ENCODE measurements around the gene CDK14. TPM values are rescaled to one million over a fixed set of nuclear protein-coding genes. Genes with fewer than 3 reads are reported as not detected.

Gene CDK14
- total RNA-seq, 2 donors from 2014 or later, result 1.9 to 4.9 TPM

- intact Hi-C loops (cut with DNase I), result no loop called here
- Histone ChIP-seq H3K36me3 (no peaks in the 10 kb centered on the region), H3K27ac (no peak overlapping the region), H3K27me3 (no peaks in the 10 kb centered on the region), H3K4me3 (no peak overlapping the region), H3K9ac (ENCODE audit: low read depth in 2 of 2, low read length in 2 of 2) (no peak overlapping the region), H3K9me3 (no peaks in the 10 kb centered on the region), H3K4me1 (no peaks in the 10 kb centered on the region)
- TF ChIP-seq CTCF (IDR thresholded peaks at IDR 0.05), result no peak
- no peak for DNase-seq
These were observed 471.1 kb downstream of the CDK14 start for GRCh38 chr7:91067242-91067641.

GRCh38 chr7:91068136-91068795, 472.1 kb downstream of the CDK14 start:
- Histone ChIP-seq H3K9ac (ENCODE audit: low read depth in 2 of 2, low read length in 2 of 2) (no peak overlapping the region), H3K9me3 (no peaks in the 10 kb centered on the region), H3K36me3 (no peaks in the 10 kb centered on the region), H3K4me3 (no peak overlapping the region), H3K27me3 (no peaks in the 10 kb centered on the region), H3K4me1 (no peaks in the 10 kb centered on the region), H3K27ac (no peak overlapping the region)
- DNase-seq, result no peak
- TF ChIP-seq CTCF (IDR thresholded peaks at IDR 0.05), result no peak
- intact Hi-C loops (cut with DNase I), result no loop called here

- no peak overlapping the region for H3K9ac ChIP-seq (ENCODE audit: low read depth in 2 of 2, low read length in 2 of 2)
- no peak for TF ChIP-seq CTCF (IDR thresholded peaks at IDR 0.05)
- H3K27me3 ChIP-seq, result no peaks in the 10 kb centered on the region
- H3K27ac ChIP-seq, result no peak overlapping the region
- intact Hi-C loops (cut with DNase I), result no loop called here
- DNase-seq, result no peak
- no peaks in the 10 kb centered on the region for H3K9me3 ChIP-seq
- H3K4me1 ChIP-seq, result no peaks in the 10 kb centered on the region
- H3K4me3 ChIP-seq, result no peak overlapping the region
- no peaks in the 10 kb centered on the region for H3K36me3 ChIP-seq
These were observed 473.0 kb downstream of the CDK14 start for GRCh38 chr7:91069146-91069545.

GRCh38 chr7:91079487-91079886, 483.4 kb downstream of the CDK14 start:
- intact Hi-C loops (cut with DNase I), result no loop called here
- Histone ChIP-seq H3K4me1 (no peaks in the 10 kb centered on the region), H3K27ac (no peak overlapping the region), H3K9me3 (no peaks in the 10 kb centered on the region), H3K27me3 (no peaks in the 10 kb centered on the region), H3K4me3 (no peak overlapping the region), H3K36me3 (no peaks in the 10 kb centered on the region), H3K9ac (ENCODE audit: low read depth in 2 of 2, low read length in 2 of 2) (no peak overlapping the region)
- TF ChIP-seq CTCF (IDR thresholded peaks at IDR 0.05), result no peak
- no peak for DNase-seq

- intact Hi-C loops (cut with DNase I), result loop anchor here (10.0 kb wide), 2 partner anchors 184 to 704 kb away; partner anchors contain the start of gene FZD1
- H3K27ac ChIP-seq, result no peak overlapping the region
- no peak overlapping the region for H3K9ac ChIP-seq (ENCODE audit: low read depth in 2 of 2, low read length in 2 of 2)
- no peaks in the 10 kb centered on the region for H3K27me3 ChIP-seq
- H3K4me3 ChIP-seq, result no peak overlapping the region
- H3K9me3 ChIP-seq, result no peaks in the 10 kb centered on the region
- H3K36me3 ChIP-seq, result no peaks in the 10 kb centered on the region
- DNase-seq, result no peak
- TF ChIP-seq CTCF (IDR thresholded peaks at IDR 0.05), result no peak
- H3K4me1 ChIP-seq, result no peaks in the 10 kb centered on the region
These were observed 484.2 kb downstream of the CDK14 start for GRCh38 chr7:91080351-91080750.

Data from colonic mucosa (tissue), 4 donors.